Bronchial epithelial cell (primary cell): ENCODE data around the gene LTN1. TPM values are rescaled to one million over a fixed set of nuclear protein-coding genes. Genes with fewer than 3 reads are reported as not detected.
"Not testable (repeated sequence)": the region's sequence is repeated elsewhere in the genome, so short reads cannot be mapped to it uniquely, and the experiment has no call there.

Source experiments
- DNase-seq: peaks from one replicate; pipeline ENCODE4 v3.0.0-alpha.2; 2010; ENCODE audit warnings: low read depth
- FAIRE-seq: peaks from 2 replicates; lab custom pipeline; 2011; peaks lifted over from hg19 to GRCh38; lab: Jason Lieb, UNC
- H3K27me3 ChIP-seq: 2 replicates; pipeline ENCODE4 v1.5.1; 2011; ENCODE audit warnings: low read length; ENCODE audit not compliant: control insufficient read depth, insufficient read depth
- H3K36me3 ChIP-seq: 2 replicates; pipeline ENCODE4 v1.5.1; 2011; ENCODE audit warnings: low read length; ENCODE audit not compliant: control insufficient read depth, insufficient read depth
- H3K4me3 ChIP-seq: 2 replicates; pipeline ENCODE4 v1.5.1; 2011; ENCODE audit warnings: mild to moderate bottlenecking, low read depth, low read length, control low read depth
- CTCF ChIP-seq: IDR thresholded peaks from 2 replicates; pipeline ENCODE4 v1.5.1; 2011; ENCODE audit warnings: mild to moderate bottlenecking, moderate library complexity, low read length, control low read depth, inconsistent platforms; ENCODE audit not compliant: insufficient read depth, severe bottlenecking
- total RNA-seq: library from RNA; depleted of rRNA; stranded (reverse); fragments of >200 nt; gene quantifications from 2 replicates; pipeline ENCODE4 v1.2.1, GENCODE V29; 2014

Gene LTN1
- total RNA-seq, 1 donor from 2014 or later: 25.0 TPM

GRCh38 chr21:28991861-28992525 lies 684 bp downstream of the LTN1 start:
- H3K36me3 ChIP-seq: no peaks in the 10 kb centered on the region
- no peak for DNase-seq
- peak overlapping the region; percentile 83 for H3K4me3 ChIP-seq
- no peak for TF ChIP-seq CTCF
- FAIRE-seq: no peak
- no peaks in the 10 kb centered on the region for H3K27me3 ChIP-seq

- not testable (repeated sequence) for FAIRE-seq, H3K36me3 ChIP-seq, H3K4me3 ChIP-seq, H3K27me3 ChIP-seq
- DNase-seq: peak; percentile 80
Observed at GRCh38 chr21:28988146-28988545, 4.5 kb downstream of the LTN1 start.

GRCh38 chr21:28986677-28987076 lies 6.0 kb downstream of the LTN1 start:
- no peak for TF ChIP-seq CTCF
- peaks cover 3% of the 10 kb centered on the region for H3K36me3 ChIP-seq
- H3K27me3 ChIP-seq: no peaks in the 10 kb centered on the region
- no peak for DNase-seq
- no peak overlapping the region for H3K4me3 ChIP-seq
- FAIRE-seq: no peak

GRCh38 chr21:28982637-28983036 lies 10.0 kb downstream of the LTN1 start:
- Histone ChIP-seq H3K36me3 (peaks cover 5% of the 10 kb centered on the region), H3K4me3 (no peak overlapping the region), H3K27me3 (no peaks in the 10 kb centered on the region)
- no peak for DNase-seq
- no peak for TF ChIP-seq CTCF
- no peak for FAIRE-seq

- peak; percentile 50 for FAIRE-seq
- DNase-seq: no peak
- Histone ChIP-seq H3K36me3 (peaks cover 2% of the 10 kb centered on the region), H3K27me3 (no peaks in the 10 kb centered on the region), H3K4me3 (no peak overlapping the region)
- no peak for TF ChIP-seq CTCF
Observed at GRCh38 chr21:28979092-28979491, 13.6 kb downstream of the LTN1 start.

GRCh38 chr21:28975397-28975796 lies 17.3 kb downstream of the LTN1 start:
- no peak for TF ChIP-seq CTCF
- no peak overlapping the region for H3K4me3 ChIP-seq
- H3K36me3 ChIP-seq: peaks cover 3% of the 10 kb centered on the region
- DNase-seq (no peak), FAIRE-seq (no peak)
- no peaks in the 10 kb centered on the region for H3K27me3 ChIP-seq
